ENCODE results near the gene TRIP10.
A peak's percentile ranks its signal among the peaks of the same experiment; 100 is the strongest.

TRIP10 gene

DNA sequence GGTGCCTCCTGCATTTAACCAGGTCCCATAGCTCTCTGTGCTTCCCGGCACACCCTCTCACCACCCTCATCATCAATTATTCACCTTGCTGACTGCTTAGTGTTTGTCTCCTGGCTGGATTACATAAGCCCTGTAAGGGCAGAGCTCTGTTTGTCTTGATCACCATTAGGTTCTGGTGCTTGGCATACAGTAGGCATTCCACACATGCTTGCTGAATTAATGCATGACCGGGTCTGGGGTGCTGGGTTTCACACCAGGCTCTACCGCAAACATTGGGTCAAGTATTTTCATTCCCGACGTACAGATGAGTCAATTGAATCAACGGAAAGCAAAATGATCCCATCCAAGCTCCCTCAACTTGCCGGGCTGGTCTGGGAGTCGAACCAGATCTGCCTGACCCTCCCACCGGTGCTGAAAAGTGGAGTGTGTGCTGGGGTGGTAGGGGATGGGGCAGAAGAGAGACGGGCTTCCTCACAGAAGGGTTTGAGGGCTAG, 61.6 kb downstream of the TRIP10 start:
- H3K4me3 ChIP-seq (ENCODE audit: low read depth, low read length), result peak overlapping the region; percentile 18; the same call in 1 of the 2 replicates
- TF ChIP-seq, protein P1, sequence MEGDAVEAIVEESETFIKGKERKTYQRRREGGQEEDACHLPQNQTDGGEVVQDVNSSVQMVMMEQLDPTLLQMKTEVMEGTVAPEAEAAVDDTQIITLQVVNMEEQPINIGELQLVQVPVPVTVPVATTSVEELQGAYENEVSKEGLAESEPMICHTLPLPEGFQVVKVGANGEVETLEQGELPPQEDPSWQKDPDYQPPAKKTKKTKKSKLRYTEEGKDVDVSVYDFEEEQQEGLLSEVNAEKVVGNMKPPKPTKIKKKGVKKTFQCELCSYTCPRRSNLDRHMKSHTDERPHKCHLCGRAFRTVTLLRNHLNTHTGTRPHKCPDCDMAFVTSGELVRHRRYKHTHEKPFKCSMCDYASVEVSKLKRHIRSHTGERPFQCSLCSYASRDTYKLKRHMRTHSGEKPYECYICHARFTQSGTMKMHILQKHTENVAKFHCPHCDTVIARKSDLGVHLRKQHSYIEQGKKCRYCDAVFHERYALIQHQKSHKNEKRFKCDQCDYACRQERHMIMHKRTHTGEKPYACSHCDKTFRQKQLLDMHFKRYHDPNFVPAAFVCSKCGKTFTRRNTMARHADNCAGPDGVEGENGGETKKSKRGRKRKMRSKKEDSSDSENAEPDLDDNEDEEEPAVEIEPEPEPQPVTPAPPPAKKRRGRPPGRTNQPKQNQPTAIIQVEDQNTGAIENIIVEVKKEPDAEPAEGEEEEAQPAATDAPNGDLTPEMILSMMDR (IDR thresholded peaks at IDR 0.05; ENCODE audit: low read depth, low read length), result no peak

Data from WI38 (cell line).